Tibial nerve (tissue), 3 donors: ENCODE results near the gene JAKMIP1.

ENCODE experiments used
- POLR2A ChIP-seq, 2 donors: fragments of 450-650 bp; IDR thresholded peaks; one replicate each; pipeline ENCODE4 v1.6.1; 2017; ENCODE audit warnings: antibody characterized with exemption in 2 of 2, mild to moderate bottlenecking in 2 of 2, moderate library complexity in 2 of 2
- TF ChIP-seq, protein P1 (sequence below), 5 experiments: fragments of 200-600 bp in 3 of 5; fragments of 450-650 bp in 2 of 5; sonication (generic) in 3 of 5; IDR thresholded peaks; one replicate each; pipeline ENCODE4 v1.5.1; 2016 to 2019; ENCODE audit warnings: antibody characterized with exemption in 5 of 5, mild to moderate bottlenecking in 3 of 5, moderate library complexity in 2 of 5

GRCh38 chr4:6165766-6166165 lies 34.6 kb downstream of the JAKMIP1 start:
- TF ChIP-seq, protein P1, sequence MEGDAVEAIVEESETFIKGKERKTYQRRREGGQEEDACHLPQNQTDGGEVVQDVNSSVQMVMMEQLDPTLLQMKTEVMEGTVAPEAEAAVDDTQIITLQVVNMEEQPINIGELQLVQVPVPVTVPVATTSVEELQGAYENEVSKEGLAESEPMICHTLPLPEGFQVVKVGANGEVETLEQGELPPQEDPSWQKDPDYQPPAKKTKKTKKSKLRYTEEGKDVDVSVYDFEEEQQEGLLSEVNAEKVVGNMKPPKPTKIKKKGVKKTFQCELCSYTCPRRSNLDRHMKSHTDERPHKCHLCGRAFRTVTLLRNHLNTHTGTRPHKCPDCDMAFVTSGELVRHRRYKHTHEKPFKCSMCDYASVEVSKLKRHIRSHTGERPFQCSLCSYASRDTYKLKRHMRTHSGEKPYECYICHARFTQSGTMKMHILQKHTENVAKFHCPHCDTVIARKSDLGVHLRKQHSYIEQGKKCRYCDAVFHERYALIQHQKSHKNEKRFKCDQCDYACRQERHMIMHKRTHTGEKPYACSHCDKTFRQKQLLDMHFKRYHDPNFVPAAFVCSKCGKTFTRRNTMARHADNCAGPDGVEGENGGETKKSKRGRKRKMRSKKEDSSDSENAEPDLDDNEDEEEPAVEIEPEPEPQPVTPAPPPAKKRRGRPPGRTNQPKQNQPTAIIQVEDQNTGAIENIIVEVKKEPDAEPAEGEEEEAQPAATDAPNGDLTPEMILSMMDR (IDR thresholded peaks at IDR 0.05) = no peak
- no peak for TF ChIP-seq POLR2A (IDR thresholded peaks at IDR 0.05)
